Amniotic stem cell (primary cell): ENCODE data around the gene ZNF185.

Experiments
- DNase-seq: peaks from one replicate; lab custom pipeline; 2025; lab: John Stamatoyannopoulos, UW

ZNF185 gene

GRCh38 chrX:152917656-152918579 is 20.1 kb downstream of the ZNF185 start:
- DNase-seq: no peak

GRCh38 chrX:152918707-152919106 is 20.8 kb downstream of the ZNF185 start:
- no peak for DNase-seq

GRCh38 chrX:152923599-152923998 is 25.7 kb downstream of the ZNF185 start:
- DNase-seq: no peak

- DNase-seq: no peak
Measured at GRCh38 chrX:152925835-152926234, 28.0 kb downstream of the ZNF185 start.

GRCh38 chrX:152926279-152926678 is 28.4 kb downstream of the ZNF185 start:
- peak; percentile 42 for DNase-seq

- DNase-seq: no peak
Measured at GRCh38 chrX:152926923-152927322, 29.1 kb downstream of the ZNF185 start.

- no peak for DNase-seq
Measured at GRCh38 chrX:152927858-152928760, 30.2 kb downstream of the ZNF185 start.

- no peak for DNase-seq
Measured at GRCh38 chrX:152928761-152929400, 31.0 kb downstream of the ZNF185 start.

- DNase-seq: no peak
Measured at GRCh38 chrX:152929898-152930297, 32.0 kb downstream of the ZNF185 start.

GRCh38 chrX:152930516-152930915 is 32.6 kb downstream of the ZNF185 start:
- DNase-seq: no peak

- DNase-seq: no peak
Measured at GRCh38 chrX:152932144-152932543, 34.3 kb downstream of the ZNF185 start.

- no peak for DNase-seq
Measured at GRCh38 chrX:152932598-152933175, 34.8 kb downstream of the ZNF185 start.

- no peak for DNase-seq
Measured at GRCh38 chrX:152936306-152936705, 38.4 kb downstream of the ZNF185 start.

- no peak for DNase-seq
Measured at GRCh38 chrX:152937236-152937635, 39.4 kb downstream of the ZNF185 start.

- DNase-seq: peak; percentile 71
Measured at GRCh38 chrX:152941328-152942076, 43.6 kb downstream of the ZNF185 start.

- no peak for DNase-seq
Measured at GRCh38 chrX:152942077-152942442, 44.2 kb downstream of the ZNF185 start.

- DNase-seq: no peak
Measured at GRCh38 chrX:152943826-152944225, 46.0 kb downstream of the ZNF185 start.

GRCh38 chrX:152945021-152945979 is 47.4 kb downstream of the ZNF185 start:
- no peak for DNase-seq

GRCh38 chrX:152946681-152947080 is 48.8 kb downstream of the ZNF185 start:
- no peak for DNase-seq
